Vagina (tissue), 2 donors: ENCODE measurements around the gene ELAVL2. TPM values are rescaled to one million over a fixed set of nuclear protein-coding genes. Genes with fewer than 3 reads are reported as not detected.

Source experiments
- DNase-seq, 2 donors: peaks; one replicate each; pipeline ENCODE4 v3.0.0-alpha.2; 2017; ENCODE audit errors: extremely low spot score in 2 of 2
- H3K27ac ChIP-seq: fragments of 200-600 bp; sonication (generic); one replicate; pipeline ENCODE4 v1.5.1; 2019
- H3K27me3 ChIP-seq: fragments of 200-600 bp; sonication (generic); one replicate; pipeline ENCODE4 v1.5.1; 2019
- H3K36me3 ChIP-seq, 2 donors: fragments of 200-600 bp; sonication (generic); one replicate each; pipeline ENCODE4 v1.5.1; 2017 to 2019
- H3K4me1 ChIP-seq: fragments of 200-600 bp; sonication (generic); one replicate; pipeline ENCODE4 v1.5.1; 2019
- H3K4me3 ChIP-seq, 2 donors: fragments of 200-600 bp; sonication (generic); 1 replicate in 1 of 2; 2 replicates in 1 of 2; pipeline ENCODE4 v1.5.1; 2016 to 2019
- H3K9me3 ChIP-seq: fragments of 200-600 bp; sonication (generic); one replicate; pipeline ENCODE4 v1.5.1; 2019
- POLR2A ChIP-seq, 2 donors: fragments of 450-650 bp; IDR thresholded peaks; one replicate each; pipeline ENCODE4 v1.6.1; 2017; ENCODE audit warnings: antibody characterized with exemption in 2 of 2, mild to moderate bottlenecking in 2 of 2, moderate library complexity in 2 of 2
- POLR2AphosphoS5 ChIP-seq, 2 donors: sonication (generic); formaldehyde crosslinking; IDR thresholded peaks; one replicate each; pipeline ENCODE4 v1.9.0; 2017; ENCODE audit warnings: antibody characterized with exemption in 2 of 2, mild to moderate bottlenecking in 2 of 2, low read depth in 1 of 2; ENCODE audit not compliant: insufficient read depth in 1 of 2
- intact Hi-C: fragments of 100-400 bp; cut with DNase I; formaldehyde crosslinking; loops from one replicate; pipeline ENCODE4 v1.15.1; 2023
- total RNA-seq: library from RNA; depleted of rRNA; stranded (reverse); fragments of >200 nt; gene quantifications from one replicate; pipeline ENCODE4 v1.2.3, GENCODE V29; 2016
- TF ChIP-seq, protein P1 (sequence below), 3 experiments: fragments of 450-650 bp in 2 of 3; fragments of 200-600 bp in 1 of 3; sonication (generic) in 1 of 3; IDR thresholded peaks; one replicate each; pipeline ENCODE4 v1.5.1; 2017 to 2019; ENCODE audit warnings: antibody characterized with exemption in 3 of 3, mild to moderate bottlenecking in 2 of 3, moderate library complexity in 2 of 3

Gene ELAVL2
- total RNA-seq, 1 donor from 2014 or later = 2.2 TPM

DNA sequence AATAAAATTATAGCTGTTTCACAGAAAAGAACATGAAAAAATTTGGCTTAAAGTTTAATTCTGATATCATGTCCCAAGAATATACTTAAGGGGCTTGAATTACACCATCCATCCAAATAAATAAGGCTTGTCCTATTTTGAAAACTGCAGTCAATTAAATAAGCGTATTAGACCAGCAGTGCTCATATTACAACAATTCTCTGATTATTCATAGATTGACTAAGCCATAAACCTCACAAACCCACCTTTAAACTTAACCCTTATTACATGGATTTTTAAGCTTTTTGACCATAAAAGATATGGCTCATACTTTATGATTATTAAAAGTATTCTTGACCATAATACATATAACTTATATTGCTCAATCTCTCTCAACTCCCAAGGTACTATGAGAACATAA lies 127.9 kb downstream of the ELAVL2 start:
- Histone ChIP-seq H3K27me3 (no peaks in the 10 kb centered on the region), H3K27ac (no peak overlapping the region), H3K4me3 (no peak overlapping the region), H3K9me3 (no peaks in the 10 kb centered on the region), H3K36me3 (no peaks in the 10 kb centered on the region), H3K4me1 (no peaks in the 10 kb centered on the region)
- intact Hi-C loops = no loop called here
- TF ChIP-seq POLR2A (IDR thresholded peaks at IDR 0.05) (no peak), POLR2AphosphoS5 (IDR thresholded peaks at IDR 0.05; ENCODE audit: insufficient read depth in 1 of 2, low read depth in 1 of 2) (no peak)
- TF ChIP-seq, protein P1, sequence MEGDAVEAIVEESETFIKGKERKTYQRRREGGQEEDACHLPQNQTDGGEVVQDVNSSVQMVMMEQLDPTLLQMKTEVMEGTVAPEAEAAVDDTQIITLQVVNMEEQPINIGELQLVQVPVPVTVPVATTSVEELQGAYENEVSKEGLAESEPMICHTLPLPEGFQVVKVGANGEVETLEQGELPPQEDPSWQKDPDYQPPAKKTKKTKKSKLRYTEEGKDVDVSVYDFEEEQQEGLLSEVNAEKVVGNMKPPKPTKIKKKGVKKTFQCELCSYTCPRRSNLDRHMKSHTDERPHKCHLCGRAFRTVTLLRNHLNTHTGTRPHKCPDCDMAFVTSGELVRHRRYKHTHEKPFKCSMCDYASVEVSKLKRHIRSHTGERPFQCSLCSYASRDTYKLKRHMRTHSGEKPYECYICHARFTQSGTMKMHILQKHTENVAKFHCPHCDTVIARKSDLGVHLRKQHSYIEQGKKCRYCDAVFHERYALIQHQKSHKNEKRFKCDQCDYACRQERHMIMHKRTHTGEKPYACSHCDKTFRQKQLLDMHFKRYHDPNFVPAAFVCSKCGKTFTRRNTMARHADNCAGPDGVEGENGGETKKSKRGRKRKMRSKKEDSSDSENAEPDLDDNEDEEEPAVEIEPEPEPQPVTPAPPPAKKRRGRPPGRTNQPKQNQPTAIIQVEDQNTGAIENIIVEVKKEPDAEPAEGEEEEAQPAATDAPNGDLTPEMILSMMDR (IDR thresholded peaks at IDR 0.05) = no peak
- DNase-seq = no peak

DNA sequence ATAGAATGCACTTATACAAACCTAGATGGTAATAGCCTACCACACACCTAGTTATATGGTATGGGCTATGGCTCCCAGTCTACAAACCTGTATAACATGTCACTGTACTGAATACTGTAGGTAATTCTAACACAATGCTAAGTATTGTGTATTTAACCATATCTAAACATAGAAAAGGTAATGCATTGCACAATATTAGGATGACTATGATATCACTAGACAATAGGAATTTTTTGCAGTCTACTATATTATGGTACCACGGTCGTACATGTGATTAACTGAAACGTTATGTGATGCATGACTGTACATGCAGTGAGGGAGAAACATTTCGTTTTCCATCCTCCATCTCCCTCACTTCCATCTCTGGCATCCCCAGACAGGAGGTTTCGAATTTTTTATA lies 130.5 kb downstream of the ELAVL2 start:
- no peak overlapping the region for H3K4me3 ChIP-seq
- no peaks in the 10 kb centered on the region for H3K4me1 ChIP-seq
- TF ChIP-seq, protein P1 (IDR thresholded peaks at IDR 0.05) = no peak
- TF ChIP-seq POLR2AphosphoS5 (IDR thresholded peaks at IDR 0.05; ENCODE audit: insufficient read depth in 1 of 2, low read depth in 1 of 2) = no peak
- no peak for TF ChIP-seq POLR2A (IDR thresholded peaks at IDR 0.05)
- H3K36me3 ChIP-seq = no peaks in the 10 kb centered on the region
- intact Hi-C loops = no loop called here
- H3K27ac ChIP-seq = no peak overlapping the region
- H3K27me3 ChIP-seq = no peaks in the 10 kb centered on the region
- no peaks in the 10 kb centered on the region for H3K9me3 ChIP-seq
- DNase-seq = no peak

DNA sequence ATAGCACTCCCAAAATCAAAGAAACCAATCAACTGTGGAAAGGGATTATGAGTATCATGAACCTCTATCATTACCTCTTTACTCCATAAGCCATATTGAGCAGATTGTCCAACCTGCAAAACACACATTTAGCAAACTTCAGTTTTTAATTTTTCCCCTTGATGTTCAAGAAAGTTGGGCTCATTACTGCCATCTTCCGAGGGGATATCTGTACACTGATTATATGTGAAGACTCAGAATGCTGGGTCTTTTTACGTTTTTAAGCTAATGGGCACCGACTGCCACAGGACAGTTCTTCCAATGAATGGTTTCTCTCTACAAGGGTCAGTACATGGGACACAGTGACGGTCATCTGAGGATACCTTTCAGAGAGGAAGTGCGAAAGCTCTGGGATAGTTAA lies 132.7 kb downstream of the ELAVL2 start:
- no peak for TF ChIP-seq POLR2AphosphoS5 (IDR thresholded peaks at IDR 0.05; ENCODE audit: insufficient read depth in 1 of 2, low read depth in 1 of 2)
- TF ChIP-seq, protein P1 (IDR thresholded peaks at IDR 0.05) = no peak
- no peak for TF ChIP-seq POLR2A (IDR thresholded peaks at IDR 0.05)
- Histone ChIP-seq H3K36me3 (no peaks in the 10 kb centered on the region), H3K4me3 (no peak overlapping the region), H3K4me1 (no peaks in the 10 kb centered on the region), H3K9me3 (no peaks in the 10 kb centered on the region), H3K27me3 (no peaks in the 10 kb centered on the region), H3K27ac (no peak overlapping the region)
- DNase-seq = no peak
- intact Hi-C loops = no loop called here

DNA sequence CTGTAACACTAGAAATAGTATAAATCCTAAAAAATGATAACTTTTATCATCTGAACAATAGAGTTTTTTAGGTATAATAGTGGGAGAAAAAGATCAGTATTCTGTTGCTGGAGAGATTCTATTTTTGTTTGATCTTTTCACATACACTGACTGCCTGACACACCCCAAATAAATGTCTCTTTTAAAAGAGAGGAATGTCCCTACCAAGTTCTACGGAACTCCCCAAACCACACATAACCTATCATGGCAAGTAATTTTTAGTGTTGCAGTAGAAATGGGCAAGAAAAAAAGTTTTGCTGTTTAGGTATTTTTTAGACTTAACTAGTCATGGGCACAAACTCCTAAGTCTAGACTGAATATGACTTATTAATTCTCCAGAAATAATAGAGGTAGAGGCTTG lies 139.1 kb downstream of the ELAVL2 start:
- DNase-seq = no peak
- intact Hi-C loops = no loop called here
- H3K27ac ChIP-seq = no peak overlapping the region
- H3K4me3 ChIP-seq = no peak overlapping the region
- no peaks in the 10 kb centered on the region for H3K9me3 ChIP-seq
- no peaks in the 10 kb centered on the region for H3K27me3 ChIP-seq
- H3K36me3 ChIP-seq = no peaks in the 10 kb centered on the region
- no peak for TF ChIP-seq POLR2A (IDR thresholded peaks at IDR 0.05)
- no peak for TF ChIP-seq POLR2AphosphoS5 (IDR thresholded peaks at IDR 0.05; ENCODE audit: insufficient read depth in 1 of 2, low read depth in 1 of 2)
- TF ChIP-seq, protein P1 (IDR thresholded peaks at IDR 0.05) = no peak
- H3K4me1 ChIP-seq = peaks cover 9% of the 10 kb centered on the region

DNA sequence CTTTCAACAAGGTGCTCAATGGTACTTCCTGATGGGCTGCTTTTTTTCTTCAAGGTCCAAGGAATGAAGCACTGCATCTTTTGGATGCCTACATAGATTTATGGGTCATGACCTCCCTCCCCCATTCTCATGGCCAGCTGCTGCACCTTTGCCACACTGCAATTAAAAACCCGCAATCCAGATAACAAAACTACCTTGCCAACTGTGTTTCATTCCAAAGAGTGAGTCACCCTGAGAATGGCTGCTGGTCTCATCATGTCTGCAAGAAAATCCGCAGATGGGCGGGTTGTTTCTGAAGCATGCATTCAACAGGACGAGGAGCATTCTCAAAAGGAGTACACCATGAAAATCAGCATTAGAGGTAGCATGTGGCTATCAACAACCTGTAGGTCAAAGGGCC lies 139.8 kb downstream of the ELAVL2 start:
- DNase-seq = no peak
- Histone ChIP-seq H3K27ac (no peak overlapping the region), H3K36me3 (no peaks in the 10 kb centered on the region), H3K27me3 (no peaks in the 10 kb centered on the region), H3K4me3 (no peak overlapping the region), H3K4me1 (peaks cover 9% of the 10 kb centered on the region), H3K9me3 (no peaks in the 10 kb centered on the region)
- intact Hi-C loops = no loop called here
- TF ChIP-seq, protein P1 (IDR thresholded peaks at IDR 0.05) = no peak
- TF ChIP-seq POLR2AphosphoS5 (IDR thresholded peaks at IDR 0.05; ENCODE audit: insufficient read depth in 1 of 2, low read depth in 1 of 2) = no peak
- no peak for TF ChIP-seq POLR2A (IDR thresholded peaks at IDR 0.05)
